Thyroid gland (tissue), 4 donors: ENCODE measurements around the gene SGIP1.

ENCODE experiments used
- POLR2A ChIP-seq, 2 donors: fragments of 450-650 bp; IDR thresholded peaks; one replicate each; pipeline ENCODE4 v1.6.1; 2017; ENCODE audit warnings: antibody characterized with exemption in 2 of 2, mild to moderate bottlenecking in 2 of 2, moderate library complexity in 1 of 2
- TF ChIP-seq, protein P1 (sequence below), 6 experiments: fragments of 200-600 bp in 3 of 6; fragments of 450-650 bp in 3 of 6; sonication (generic) in 3 of 6; IDR thresholded peaks; one replicate each; pipeline ENCODE4 v1.5.1; 2016 to 2019; ENCODE audit warnings: antibody characterized with exemption in 6 of 6, mild to moderate bottlenecking in 2 of 6, inconsistent platforms in 1 of 6, moderate library complexity in 1 of 6

DNA sequence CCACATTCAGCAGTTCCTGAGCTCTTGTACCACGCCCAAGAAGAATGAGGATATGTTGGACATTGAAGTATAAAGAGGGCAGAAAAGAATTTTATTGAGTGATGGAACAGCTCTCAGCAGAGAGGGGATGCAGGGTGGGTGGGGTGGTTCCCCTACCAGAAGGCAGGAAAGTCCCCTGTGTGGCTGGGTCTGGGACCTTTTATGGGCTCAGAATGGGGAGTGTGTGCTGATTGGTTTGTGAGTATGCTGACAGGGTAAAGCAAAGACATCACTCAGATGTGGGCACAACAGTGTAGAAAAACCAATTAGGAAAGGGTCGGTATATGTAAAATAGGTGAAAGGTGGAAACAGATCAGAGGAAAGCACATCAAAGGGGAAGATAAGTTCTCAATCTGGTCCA lies 62.2 kb downstream of the SGIP1 start:
- TF ChIP-seq, protein P1, sequence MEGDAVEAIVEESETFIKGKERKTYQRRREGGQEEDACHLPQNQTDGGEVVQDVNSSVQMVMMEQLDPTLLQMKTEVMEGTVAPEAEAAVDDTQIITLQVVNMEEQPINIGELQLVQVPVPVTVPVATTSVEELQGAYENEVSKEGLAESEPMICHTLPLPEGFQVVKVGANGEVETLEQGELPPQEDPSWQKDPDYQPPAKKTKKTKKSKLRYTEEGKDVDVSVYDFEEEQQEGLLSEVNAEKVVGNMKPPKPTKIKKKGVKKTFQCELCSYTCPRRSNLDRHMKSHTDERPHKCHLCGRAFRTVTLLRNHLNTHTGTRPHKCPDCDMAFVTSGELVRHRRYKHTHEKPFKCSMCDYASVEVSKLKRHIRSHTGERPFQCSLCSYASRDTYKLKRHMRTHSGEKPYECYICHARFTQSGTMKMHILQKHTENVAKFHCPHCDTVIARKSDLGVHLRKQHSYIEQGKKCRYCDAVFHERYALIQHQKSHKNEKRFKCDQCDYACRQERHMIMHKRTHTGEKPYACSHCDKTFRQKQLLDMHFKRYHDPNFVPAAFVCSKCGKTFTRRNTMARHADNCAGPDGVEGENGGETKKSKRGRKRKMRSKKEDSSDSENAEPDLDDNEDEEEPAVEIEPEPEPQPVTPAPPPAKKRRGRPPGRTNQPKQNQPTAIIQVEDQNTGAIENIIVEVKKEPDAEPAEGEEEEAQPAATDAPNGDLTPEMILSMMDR (IDR thresholded peaks at IDR 0.05) = no peak
- no peak for TF ChIP-seq POLR2A (IDR thresholded peaks at IDR 0.05)
